ENCODE results near the gene ABCE1.

DNA sequence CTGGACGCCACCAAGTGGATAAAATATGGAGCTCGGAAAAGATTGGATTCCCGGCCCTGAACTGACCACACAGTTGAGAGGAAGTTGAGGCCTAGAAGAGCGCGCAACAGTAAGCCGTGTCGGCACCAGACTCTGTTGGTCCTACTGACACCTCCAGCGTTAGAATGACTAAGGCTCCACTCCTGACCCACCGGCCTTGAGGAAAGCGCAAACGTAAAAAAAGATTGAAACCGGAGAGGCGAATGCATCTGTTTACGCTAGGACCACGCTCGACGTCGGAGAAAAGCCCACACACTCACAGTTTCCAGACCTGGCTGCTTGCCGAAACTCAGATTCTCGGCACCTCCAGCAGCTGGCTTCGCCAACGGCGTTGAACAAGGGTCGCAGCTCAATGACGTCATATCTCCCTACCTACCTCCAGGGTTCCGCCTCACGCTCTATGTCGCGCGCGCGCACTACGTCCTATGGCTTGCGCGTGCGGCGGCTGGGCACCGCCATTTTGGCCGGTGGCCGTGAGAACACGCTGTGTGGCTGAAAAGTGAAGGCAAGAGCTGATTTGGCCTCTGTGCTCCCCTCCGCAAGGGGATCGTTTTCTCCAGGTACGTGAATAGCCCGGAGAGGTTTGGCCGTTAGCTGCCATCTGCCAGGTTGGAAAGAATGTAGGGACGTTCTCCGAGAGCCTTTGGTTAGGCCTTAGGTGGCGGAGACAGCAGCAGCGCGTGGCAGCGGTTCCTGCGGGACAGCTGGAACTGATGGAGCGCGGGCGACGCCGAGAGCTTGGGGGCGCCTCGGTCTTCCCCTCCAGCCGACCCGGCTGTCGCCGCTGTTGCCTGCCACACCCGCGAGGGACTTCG is at the start of gene ABCE1, which contains the start of gene ANAPC10:
- TF ChIP-seq, protein P1, sequence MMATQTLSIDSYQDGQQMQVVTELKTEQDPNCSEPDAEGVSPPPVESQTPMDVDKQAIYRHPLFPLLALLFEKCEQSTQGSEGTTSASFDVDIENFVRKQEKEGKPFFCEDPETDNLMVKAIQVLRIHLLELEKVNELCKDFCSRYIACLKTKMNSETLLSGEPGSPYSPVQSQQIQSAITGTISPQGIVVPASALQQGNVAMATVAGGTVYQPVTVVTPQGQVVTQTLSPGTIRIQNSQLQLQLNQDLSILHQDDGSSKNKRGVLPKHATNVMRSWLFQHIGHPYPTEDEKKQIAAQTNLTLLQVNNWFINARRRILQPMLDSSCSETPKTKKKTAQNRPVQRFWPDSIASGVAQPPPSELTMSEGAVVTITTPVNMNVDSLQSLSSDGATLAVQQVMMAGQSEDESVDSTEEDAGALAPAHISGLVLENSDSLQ (IDR thresholded peaks at IDR 0.05) = no peak
- TF ChIP-seq BHLHE40 (IDR thresholded peaks at IDR 0.05; ENCODE audit: borderline replicate concordance) (no peak), FOXK2 (IDR thresholded peaks at IDR 0.05) (no peak), FOXM1 (IDR thresholded peaks at IDR 0.05; ENCODE audit: borderline replicate concordance) (no peak), SP1 (IDR thresholded peaks at IDR 0.05) (no peak), HDGF (IDR thresholded peaks at IDR 0.05; ENCODE audit: borderline replicate concordance) (no peak), SUZ12 (IDR thresholded peaks at IDR 0.05) (no peak), FOXA1 (IDR thresholded peaks at IDR 0.05) (no peak), ZNF384 (IDR thresholded peaks at IDR 0.05) (no peak), ARNT (IDR thresholded peaks at IDR 0.05) (no peak)
